ENCODE measurements around the gene THTPA.

The THTPA gene, protein sequence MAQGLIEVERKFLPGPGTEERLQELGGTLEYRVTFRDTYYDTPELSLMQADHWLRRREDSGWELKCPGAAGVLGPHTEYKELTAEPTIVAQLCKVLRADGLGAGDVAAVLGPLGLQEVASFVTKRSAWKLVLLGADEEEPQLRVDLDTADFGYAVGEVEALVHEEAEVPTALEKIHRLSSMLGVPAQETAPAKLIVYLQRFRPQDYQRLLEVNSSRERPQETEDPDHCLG

GRCh38 chr14:23555882-23556699 lies at the start of gene THTPA:
THTPA (plus strand) TSS chr14:23556271; CDS start chr14:23556758, 487 bp downstream.
- peak; percentile 86 for DNase-seq

- DNase-seq, result no peak
Observed at GRCh38 chr14:23512156-23512555, 43.9 kb upstream of the THTPA start.

DNA sequence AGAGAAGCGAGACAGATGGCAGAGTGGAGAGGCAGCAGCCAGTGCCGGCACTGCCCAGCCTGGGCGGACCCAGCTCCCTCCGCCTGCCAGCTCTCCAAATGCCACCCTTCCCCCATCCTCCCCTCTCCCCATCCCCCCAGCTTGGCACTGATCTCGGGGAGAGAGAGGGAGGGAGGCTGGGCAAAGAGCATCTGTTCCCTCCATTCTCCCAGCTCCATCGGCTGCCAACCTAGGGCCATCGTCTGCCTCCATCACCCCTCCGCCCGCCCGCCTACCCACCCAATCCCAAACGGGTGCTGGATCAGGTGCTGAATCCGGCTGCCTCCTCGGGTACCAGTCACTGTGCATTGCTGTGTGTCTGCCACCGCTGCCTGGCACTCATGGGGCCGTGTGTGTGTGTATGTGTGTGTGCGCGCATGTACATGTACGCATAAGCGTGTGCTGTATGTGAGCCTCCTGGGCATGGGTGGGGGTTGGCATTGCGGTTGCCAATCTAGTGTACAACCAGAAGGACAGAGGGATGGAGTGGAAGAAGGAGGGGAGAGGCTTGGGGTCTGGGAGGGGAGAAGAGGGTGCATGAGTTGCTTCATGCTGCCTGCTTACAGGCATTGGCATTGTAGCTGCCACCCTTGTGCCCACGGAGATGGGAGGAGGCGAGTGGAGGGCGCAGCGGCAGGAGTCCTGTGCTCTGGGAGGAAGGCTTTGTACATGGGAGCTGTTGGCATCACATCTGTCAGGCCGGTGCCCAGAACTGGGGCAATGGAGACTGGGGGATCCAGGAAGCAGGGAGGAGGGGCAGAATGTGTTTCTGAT lies 42.9 kb upstream of the THTPA start:
- DNase-seq, result no peak

GRCh38 chr14:23513818-23514643 lies 42.0 kb upstream of the THTPA start:
- no peak for DNase-seq

DNA sequence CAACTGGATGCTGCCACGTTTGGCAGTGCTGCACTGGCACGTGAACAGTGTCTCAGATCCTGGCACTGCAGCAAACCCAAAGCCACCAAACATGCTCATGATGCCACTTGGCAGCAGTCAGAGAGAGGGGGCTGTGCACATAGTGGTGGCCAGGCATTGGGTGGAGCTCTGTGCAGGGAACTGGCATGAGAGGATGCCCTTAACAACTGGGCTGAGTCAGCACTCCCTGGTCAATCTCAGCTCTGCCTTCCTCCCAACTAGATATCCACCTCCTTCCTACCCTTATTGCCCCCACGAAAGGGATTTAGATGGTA lies 41.5 kb upstream of the THTPA start:
- DNase-seq, result no peak

- no peak for DNase-seq
Observed at GRCh38 chr14:23517650-23518326, 38.3 kb upstream of the THTPA start.

DNA sequence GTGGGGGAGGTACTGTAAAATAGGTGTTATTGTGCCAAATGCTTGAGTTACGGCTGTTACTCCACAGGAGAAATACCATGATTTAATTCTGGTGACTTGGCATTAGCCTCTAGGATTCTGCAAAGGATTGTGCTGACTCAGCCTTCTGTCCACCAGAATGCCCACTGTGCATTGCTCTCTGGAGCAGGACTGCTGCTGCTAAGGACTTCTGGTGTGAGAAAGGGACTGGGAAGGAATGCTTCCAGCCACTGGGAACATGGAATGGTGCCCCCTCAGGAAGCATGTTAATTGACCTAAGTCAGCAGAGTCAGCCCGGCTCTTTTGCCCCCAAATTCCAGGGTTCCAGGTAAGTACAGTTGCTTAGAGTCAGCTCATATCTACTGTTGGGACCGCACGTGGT lies 37.4 kb upstream of the THTPA start:
- no peak for DNase-seq

GRCh38 chr14:23520899-23521533 lies 35.1 kb upstream of the THTPA start:
- DNase-seq, result no peak

DNA sequence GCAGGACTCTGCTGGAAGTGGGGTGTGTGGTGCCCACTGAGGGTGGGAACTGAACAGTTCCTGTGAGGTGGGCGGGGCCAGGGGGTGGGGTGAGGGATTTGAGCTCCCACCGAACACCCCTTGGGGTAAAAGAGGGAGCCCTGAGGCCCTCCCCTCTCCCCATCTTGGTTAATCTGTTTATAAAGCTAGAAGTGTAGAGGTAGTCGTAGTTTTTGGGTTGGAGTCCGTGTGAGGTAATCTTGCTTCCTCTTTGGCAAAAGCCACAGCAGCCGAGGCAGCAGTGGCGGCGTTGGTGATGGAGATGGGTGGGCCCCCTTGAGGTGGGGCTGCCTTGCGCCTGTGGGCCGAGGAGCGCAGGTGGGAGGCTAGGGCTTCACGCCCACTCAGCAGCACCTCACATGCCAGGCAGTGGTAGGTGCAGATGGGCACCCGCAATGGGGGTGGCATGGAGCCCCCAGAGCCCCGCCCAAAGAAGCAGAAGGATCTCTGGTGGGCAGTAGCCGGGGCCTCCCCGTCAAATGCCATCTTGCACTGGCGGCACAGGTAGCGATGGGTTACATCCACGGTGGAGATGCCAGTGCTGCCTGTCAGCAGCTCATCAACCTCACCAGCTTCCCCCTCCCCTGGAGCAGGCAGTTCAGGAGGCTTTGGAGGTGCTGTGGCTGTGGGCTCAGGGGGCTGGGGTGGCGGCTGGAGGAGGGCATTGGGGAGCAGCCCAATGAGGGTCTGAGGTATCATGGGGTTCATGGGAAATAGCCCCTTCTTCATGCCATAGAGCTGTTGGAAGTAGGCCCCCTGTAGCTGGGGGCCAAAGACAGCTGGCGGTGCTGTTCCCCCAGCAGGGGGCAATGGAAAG lies 34.1 kb upstream of the THTPA start:
- no peak for DNase-seq

- no peak for DNase-seq
Observed at GRCh38 chr14:23522643-23523198, 33.4 kb upstream of the THTPA start.

DNA sequence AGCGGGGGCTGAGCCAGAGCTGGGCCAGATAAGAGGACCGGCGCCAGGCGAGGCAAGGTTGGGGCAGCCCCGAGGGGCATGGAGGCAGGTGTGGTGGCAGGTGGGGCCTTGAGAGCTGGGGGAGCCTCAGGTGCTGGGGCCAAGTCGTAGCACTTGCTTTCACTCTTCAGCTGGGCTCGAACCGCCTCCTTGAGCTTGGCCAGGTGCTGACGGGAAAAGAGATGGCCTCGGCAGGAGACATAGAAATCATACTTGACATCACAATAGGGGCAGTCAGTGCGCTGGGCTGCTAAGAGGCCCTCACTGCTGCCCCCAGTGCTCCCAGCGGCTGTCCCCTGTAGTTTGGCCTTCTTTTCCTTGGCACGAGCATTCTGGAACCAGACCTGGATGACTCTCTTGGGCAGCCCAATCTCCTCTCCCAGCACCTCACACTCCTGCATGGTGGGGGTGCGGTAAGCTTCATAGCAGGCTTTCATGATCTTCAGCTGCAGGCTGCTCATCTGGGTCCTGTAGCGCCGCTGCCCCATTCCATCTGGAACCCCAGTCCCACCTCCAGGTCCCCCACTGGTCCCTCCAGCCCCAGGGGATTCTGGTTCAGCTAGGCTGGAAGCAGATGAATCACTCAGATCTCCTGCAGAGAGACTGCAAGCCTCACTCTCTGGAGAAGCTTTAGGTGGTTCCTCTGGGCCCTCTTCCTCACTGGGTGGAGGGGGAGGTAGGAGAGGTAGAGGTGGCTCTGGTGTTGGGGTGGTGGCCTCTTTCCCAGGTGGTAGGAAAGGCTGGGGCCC lies 32.6 kb upstream of the THTPA start:
- no peak for DNase-seq

GRCh38 chr14:23524954-23525353 lies 31.1 kb upstream of the THTPA start:
- no peak for DNase-seq

DNA sequence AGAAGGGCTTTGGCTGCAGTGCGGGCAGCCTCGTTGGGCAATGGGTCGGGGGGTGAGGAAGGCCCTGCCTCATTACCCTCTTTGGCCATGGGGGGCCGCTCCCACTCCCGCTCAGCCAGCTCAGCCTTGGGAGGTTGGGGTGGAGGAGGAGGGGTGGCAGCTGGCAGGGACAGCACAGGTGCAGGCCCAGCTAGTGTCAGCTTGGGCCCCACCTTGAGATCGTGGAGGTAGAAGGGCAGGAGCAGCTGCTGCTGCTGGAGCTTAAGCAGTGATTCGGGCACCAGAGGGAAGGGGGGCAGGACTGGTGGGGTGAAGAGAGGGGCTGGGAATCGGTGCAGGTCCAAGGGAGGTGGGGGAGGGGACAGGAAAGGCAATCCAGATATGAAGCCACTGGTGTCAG lies 30.5 kb upstream of the THTPA start:
- DNase-seq, result no peak

DNA sequence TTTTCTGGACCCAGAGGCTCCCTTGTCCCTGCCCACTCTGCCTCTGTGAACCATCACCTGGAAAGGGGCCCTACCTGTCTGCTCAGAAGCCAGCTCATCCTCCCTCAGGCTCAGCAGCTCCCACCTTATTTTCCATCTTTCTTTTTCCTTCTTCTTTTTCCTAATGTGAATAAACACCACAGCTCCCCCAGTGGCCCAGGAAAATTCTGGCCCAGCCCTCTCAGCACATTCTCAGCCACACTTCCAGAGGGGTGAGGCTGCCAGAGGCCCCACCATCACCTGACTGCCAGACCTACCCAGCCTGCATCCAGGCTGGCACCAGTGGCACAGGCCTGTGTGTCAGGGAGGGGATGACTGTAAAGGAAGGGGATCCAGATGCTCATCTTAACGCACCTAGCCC lies 27.5 kb upstream of the THTPA start:
- DNase-seq, result no peak

- no peak for DNase-seq
Observed at GRCh38 chr14:23529016-23529415, 27.1 kb upstream of the THTPA start.

DNA sequence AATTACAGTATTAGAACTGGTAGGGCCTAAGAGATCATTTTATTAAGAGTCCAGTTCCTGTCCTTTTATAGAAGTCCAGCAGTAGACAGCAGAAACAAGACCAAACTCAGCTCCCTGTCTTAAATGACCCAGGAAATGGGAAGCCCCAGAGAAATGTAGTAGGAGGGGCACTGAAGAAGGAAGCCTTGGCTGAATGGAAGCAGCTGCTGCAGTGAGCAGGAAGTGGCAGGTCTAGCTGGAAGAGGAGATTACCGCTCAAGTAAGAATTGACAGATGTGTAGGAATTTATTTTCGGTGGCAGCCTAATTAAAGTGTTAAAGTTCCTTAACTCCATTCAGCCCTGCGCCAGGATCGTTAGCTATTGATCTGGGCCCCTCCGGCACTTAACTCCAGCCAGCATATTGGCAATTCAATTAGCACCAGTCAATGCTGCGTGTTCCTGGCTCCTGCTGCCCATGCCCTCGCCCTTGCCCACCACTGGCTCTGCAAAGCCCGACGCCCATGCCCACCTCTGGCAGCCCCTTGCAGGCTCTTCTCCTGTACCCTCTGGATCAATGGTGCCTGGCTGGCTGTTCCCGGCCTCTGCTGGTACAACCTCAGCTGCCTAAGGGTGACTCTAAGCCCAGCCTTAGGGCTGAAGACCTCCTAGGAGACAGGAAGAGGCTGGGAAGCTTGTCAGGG lies 25.6 kb upstream of the THTPA start:
- no peak for DNase-seq

DNA sequence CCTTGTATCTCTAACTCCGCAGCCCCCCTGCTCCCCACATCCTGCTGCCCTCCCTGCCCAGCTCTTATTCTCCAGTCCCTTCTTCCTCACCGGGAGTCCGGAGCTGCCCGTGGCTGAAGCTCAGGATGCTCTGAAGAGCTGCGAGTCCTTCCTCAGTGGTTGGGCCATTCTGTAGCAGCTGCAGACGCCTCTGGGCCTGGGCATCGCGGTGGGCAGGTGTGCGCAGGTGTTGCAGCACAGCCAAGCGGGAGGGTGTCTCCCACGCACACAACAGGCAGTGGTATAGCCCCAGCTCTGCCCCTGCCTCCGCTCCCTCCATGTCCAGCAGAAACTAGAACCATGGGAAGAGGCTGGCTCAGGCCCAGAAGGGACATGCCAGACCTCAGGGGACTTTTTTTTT lies 24.7 kb upstream of the THTPA start:
- no peak for DNase-seq

- no peak for DNase-seq
Observed at GRCh38 chr14:23532658-23533057, 23.4 kb upstream of the THTPA start.
